Uterus (tissue), 4 donors: ENCODE results near the gene BSN. TPM values are rescaled to one million over a fixed set of nuclear protein-coding genes. Genes with fewer than 3 reads are reported as not detected.

ENCODE experiments used
- DNase-seq, 2 donors: peaks; one replicate each; pipeline ENCODE4 v3.0.0-alpha.2; 2019 to 2020
- H3K27ac ChIP-seq, 2 donors: fragments of 200-600 bp; sonication (generic); 1 replicate in 1 of 2; 2 replicates in 1 of 2; pipeline ENCODE4 v1.5.1; 2016 to 2018
- H3K27me3 ChIP-seq, 2 donors: fragments of 200-600 bp; sonication (generic); one replicate each; pipeline ENCODE4 v1.5.1; 2018 to 2019; ENCODE audit warnings: control low read depth in 1 of 2
- H3K36me3 ChIP-seq, 2 donors: fragments of 200-600 bp; sonication (generic); one replicate each; pipeline ENCODE4 v1.5.1; 2019; ENCODE audit warnings: control low read depth in 1 of 2
- H3K4me1 ChIP-seq, 2 donors: fragments of 200-600 bp; sonication (generic); one replicate each; pipeline ENCODE4 v1.5.1; 2018 to 2019; ENCODE audit warnings: control low read depth in 1 of 2
- H3K4me3 ChIP-seq, 2 donors: fragments of 200-600 bp; sonication (generic); 1 replicate in 1 of 2; 2 replicates in 1 of 2; pipeline ENCODE4 v1.5.1; 2018 to 2019; ENCODE audit warnings: mild to moderate bottlenecking in 1 of 2
- H3K9me3 ChIP-seq, 2 donors: fragments of 200-600 bp; sonication (generic); one replicate each; pipeline ENCODE4 v1.5.1; 2019; ENCODE audit warnings: control low read depth in 1 of 2
- POLR2A ChIP-seq, 2 donors: fragments of 450-650 bp; IDR thresholded peaks; one replicate each; pipeline ENCODE4 v1.6.1; 2016; ENCODE audit warnings: antibody characterized with exemption in 2 of 2, mild to moderate bottlenecking in 1 of 2, moderate library complexity in 1 of 2
- intact Hi-C: fragments of 100-400 bp; cut with DNase I; formaldehyde crosslinking; loops from one replicate; pipeline ENCODE4 v1.15.1; 2023; ENCODE audit warnings: low total_unique reads
- total RNA-seq, 4 donors: library from RNA; depleted of rRNA in 3 of 4; stranded (reverse); fragments of >200 nt in 3 of 4; gene quantifications; one replicate each; pipeline versions ENCODE4 v1.1.0 to v1.2.4, GENCODE V29; 2014 to 2023
- TF ChIP-seq, protein P1 (sequence below), 4 experiments: fragments of 200-600 bp in 2 of 4; fragments of 450-650 bp in 2 of 4; sonication (generic) in 2 of 4; IDR thresholded peaks; one replicate each; pipeline ENCODE4 v1.5.1; 2016 to 2019; ENCODE audit warnings: antibody characterized with exemption in 4 of 4, mild to moderate bottlenecking in 2 of 4, moderate library complexity in 1 of 4
- donor health status: DM: yes; HTN: yes; CAD: no.

The BSN gene
- total RNA-seq, 4 donors from 2014 or later, result 0.29 to 0.95 (median 0.60) TPM

DNA sequence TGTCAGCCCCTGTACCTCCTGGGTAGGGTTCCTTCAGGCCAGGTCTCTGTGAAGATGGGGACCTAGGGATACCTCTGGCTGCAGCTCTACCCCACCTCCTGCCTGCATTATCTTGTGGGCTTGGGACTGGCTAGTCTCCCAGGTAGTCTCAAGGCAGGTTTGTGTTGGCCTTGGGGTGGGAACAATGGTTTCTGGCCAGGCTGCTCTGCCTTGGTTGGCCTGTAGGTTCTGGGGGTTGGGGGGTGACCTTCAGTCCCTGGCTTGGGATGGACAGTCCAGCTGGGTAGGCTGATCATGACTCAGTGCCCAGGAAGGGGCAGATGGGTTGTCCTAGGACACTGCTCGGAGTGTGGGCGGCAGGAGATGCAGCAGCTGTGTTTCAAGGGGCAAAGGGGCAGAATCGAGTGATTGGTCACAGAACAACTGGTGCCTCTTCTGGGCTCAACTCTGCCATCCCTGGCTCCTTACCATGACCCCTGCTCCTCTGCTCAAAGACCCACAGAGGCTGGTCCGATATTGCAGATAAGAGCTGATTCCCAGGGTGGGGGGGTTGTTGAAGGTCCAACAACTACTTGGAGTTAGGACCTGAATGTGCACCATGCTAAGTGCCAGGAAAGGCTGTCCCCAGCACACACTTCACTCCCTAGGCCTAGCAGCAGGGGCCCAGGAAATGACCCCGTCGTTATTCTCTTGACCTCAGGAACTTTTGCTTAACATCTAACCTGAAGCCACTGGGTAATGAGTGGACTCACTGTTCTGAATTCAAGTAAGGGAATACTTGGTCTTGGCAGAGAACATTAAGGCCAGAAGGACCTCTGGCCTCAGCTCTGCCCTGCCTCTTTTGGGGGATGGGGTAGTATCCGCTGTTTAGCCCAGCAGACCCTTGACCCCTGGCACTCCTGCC is 18.1 kb upstream of the BSN start:
- Histone ChIP-seq H3K4me3 (no peak overlapping the region), H3K27me3 (no peaks in the 10 kb centered on the region), H3K9me3 (no peaks in the 10 kb centered on the region), H3K4me1 (peaks cover 0 to 4% of the 10 kb centered on the region in 2 donors), H3K36me3 (no peaks in the 10 kb centered on the region), H3K27ac (no peak overlapping the region)
- intact Hi-C loops, result loop anchor here (5.0 kb wide), 1 partner anchor 131 kb away; no protein-coding TSS in a partner anchor
- DNase-seq, result no peak
- TF ChIP-seq, protein P1, sequence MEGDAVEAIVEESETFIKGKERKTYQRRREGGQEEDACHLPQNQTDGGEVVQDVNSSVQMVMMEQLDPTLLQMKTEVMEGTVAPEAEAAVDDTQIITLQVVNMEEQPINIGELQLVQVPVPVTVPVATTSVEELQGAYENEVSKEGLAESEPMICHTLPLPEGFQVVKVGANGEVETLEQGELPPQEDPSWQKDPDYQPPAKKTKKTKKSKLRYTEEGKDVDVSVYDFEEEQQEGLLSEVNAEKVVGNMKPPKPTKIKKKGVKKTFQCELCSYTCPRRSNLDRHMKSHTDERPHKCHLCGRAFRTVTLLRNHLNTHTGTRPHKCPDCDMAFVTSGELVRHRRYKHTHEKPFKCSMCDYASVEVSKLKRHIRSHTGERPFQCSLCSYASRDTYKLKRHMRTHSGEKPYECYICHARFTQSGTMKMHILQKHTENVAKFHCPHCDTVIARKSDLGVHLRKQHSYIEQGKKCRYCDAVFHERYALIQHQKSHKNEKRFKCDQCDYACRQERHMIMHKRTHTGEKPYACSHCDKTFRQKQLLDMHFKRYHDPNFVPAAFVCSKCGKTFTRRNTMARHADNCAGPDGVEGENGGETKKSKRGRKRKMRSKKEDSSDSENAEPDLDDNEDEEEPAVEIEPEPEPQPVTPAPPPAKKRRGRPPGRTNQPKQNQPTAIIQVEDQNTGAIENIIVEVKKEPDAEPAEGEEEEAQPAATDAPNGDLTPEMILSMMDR (IDR thresholded peaks at IDR 0.05), result no peak
- TF ChIP-seq POLR2A (IDR thresholded peaks at IDR 0.05), result no peak

DNA sequence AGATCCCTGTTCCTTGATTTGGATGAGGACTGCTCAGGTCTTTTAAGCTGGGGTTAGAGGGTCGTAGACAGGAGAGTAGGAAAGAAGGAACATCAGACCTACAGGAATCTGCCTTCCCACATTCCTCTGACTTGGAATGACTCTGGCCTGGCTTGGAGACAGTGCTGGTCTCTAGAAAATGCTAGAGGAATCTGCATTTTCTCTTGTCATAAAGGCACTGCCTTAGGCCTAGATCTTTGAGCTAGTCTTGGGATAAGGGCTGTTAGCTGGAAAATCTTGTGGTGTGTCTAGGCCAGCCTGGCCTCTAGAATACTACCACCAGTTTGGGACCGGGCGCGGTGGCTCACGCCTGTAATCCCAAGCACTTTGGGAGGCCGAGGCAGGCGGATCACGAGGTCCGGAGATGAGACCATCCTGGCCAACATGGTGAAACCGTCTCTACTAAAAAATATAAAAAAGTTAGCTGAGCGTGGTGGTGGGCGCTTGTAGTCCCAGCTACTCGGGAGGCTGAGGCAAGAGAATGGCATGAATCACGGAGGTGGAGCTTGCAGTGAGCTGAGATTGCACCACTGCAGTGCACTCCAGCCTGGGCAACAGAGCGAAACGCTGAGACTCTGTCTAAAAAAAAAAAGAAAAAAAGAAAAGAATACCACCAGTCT is 17.3 kb upstream of the BSN start:
- H3K27me3 ChIP-seq, result no peaks in the 10 kb centered on the region
- intact Hi-C loops, result loop anchor here (5.0 kb wide), 1 partner anchor 130 kb away; no protein-coding TSS in a partner anchor
- TF ChIP-seq, protein P1 (IDR thresholded peaks at IDR 0.05), result no peak
- no peak for TF ChIP-seq POLR2A (IDR thresholded peaks at IDR 0.05)
- no peaks in the 10 kb centered on the region for H3K36me3 ChIP-seq
- no peak overlapping the region for H3K4me3 ChIP-seq
- DNase-seq, result no peak
- H3K4me1 ChIP-seq, result peaks cover 0 to 4% of the 10 kb centered on the region in 2 donors
- no peak overlapping the region for H3K27ac ChIP-seq
- H3K9me3 ChIP-seq, result no peaks in the 10 kb centered on the region

DNA sequence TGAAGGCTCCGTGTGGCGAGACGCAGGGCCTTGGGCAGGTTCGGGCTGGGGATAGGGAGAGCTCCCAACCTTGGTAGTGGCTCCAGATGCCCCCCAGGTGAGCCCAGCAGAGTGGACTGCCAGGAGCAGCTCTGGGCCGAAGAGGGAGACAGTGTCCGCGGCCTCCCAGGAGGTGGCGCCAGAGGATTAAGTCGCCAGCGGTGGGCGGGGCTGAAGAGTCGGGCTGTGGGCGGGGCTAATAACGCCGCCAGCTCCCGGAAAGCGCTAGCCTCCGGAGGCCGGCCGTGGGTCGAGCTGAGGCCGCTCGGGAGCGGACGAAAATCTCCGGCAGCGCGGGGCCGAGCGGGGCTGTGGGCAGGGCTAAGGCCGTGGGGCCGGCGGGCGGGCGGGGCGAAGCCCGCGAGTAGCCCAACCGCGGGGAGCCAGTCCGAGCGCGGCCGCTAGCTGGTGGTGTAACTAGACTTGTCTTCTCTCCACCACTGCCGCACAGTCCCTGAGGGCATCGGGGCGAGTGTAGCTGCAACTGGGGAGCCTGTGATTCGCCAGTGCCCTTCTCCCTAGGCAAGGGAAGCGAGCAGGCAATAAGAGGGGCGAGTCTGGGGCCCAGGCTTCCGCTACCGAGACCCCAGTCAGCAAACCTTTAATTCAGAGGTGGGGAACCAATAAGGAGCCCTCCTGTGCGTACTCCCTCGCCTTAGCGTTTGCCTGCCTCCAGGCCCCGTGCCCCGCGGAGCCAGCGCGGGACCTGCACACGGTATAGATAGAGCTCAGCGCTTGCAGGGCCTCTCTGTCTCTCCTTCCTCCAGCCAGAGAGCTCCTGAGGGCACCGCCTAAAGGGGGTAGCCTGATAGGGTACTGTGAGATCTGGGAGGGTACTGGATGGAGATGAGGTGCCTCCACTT is 14.4 kb upstream of the BSN start:
- Histone ChIP-seq H3K9me3 (no peaks in the 10 kb centered on the region), H3K36me3 (no peaks in the 10 kb centered on the region), H3K4me1 (peaks cover 0 to 4% of the 10 kb centered on the region in 2 donors), H3K27me3 (no peaks in the 10 kb centered on the region), H3K27ac (peak overlapping the region; percentile 84 to 87), H3K4me3 (peak overlapping the region; percentile 34 to 52)
- intact Hi-C loops, result loop anchor here (5.0 kb wide), 1 partner anchor 127 kb away; no protein-coding TSS in a partner anchor
- DNase-seq, result peak; percentile 94 to 95
- peak in 1 of 2 donors; percentile 56 for TF ChIP-seq POLR2A (IDR thresholded peaks at IDR 0.05)
- TF ChIP-seq, protein P1 (IDR thresholded peaks at IDR 0.05), result peak; percentile 90 to 97 (median 96)

DNA sequence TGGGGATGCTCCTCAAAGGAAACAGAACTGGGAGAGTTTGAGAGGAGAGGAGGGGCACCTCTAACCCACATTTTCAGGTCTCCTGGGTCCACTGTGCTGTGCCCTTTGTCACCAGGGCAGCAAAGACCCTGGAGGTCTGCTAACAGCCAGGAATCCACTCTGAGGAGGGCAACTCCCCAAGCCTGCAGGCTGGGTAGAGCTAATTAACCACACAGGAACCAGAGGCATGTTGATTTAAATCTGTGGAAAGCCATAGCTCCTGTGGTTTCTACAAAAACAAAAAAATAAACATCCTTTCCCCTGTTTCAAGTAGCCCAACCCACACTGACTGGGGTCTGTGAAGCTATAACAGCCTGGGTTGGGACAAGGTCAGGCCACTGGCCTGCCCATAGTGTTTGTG is 2.2 kb upstream of the BSN start:
- H3K9me3 ChIP-seq, result no peaks in the 10 kb centered on the region
- H3K27me3 ChIP-seq, result no peaks in the 10 kb centered on the region
- no peaks in the 10 kb centered on the region for H3K4me1 ChIP-seq
- intact Hi-C loops, result no loop called here
- H3K36me3 ChIP-seq, result no peaks in the 10 kb centered on the region
- no peak for DNase-seq
- no peak overlapping the region for H3K4me3 ChIP-seq
- TF ChIP-seq, protein P1 (IDR thresholded peaks at IDR 0.05), result no peak
- TF ChIP-seq POLR2A (IDR thresholded peaks at IDR 0.05), result no peak
- no peak overlapping the region for H3K27ac ChIP-seq
